Liver (tissue), 9 donors: ENCODE data around the gene DACH1. TPM values are rescaled to one million over a fixed set of nuclear protein-coding genes. Genes with fewer than 3 reads are reported as not detected.

Experiments
- DNase-seq: peaks from one replicate; pipeline ENCODE4 v3.0.0-alpha.2; 2017; ENCODE audit warnings: low spot score
- H3K27ac ChIP-seq, 2 donors: one replicate each; pipeline ENCODE4 v1.7.0; 2013; ENCODE audit warnings: inconsistent platforms in 2 of 2, low read length in 2 of 2, control low read depth in 1 of 2, low read depth in 1 of 2, mild to moderate bottlenecking in 1 of 2
- H3K27me3 ChIP-seq, 4 donors: one replicate each; pipeline versions ENCODE4 v1.6.1 to v1.7.0; 2013; ENCODE audit warnings: low read length in 3 of 4, inconsistent platforms in 1 of 4, mild to moderate bottlenecking in 1 of 4, moderate library complexity in 1 of 4; ENCODE audit not compliant: control insufficient read depth in 4 of 4, insufficient read depth in 4 of 4
- H3K36me3 ChIP-seq, 4 donors: one replicate each; pipeline versions ENCODE4 v1.6.1 to v1.7.0; 2013; ENCODE audit warnings: low read length in 3 of 4, mild to moderate bottlenecking in 3 of 4, low read depth in 1 of 4, moderate library complexity in 1 of 4; ENCODE audit not compliant: control insufficient read depth in 4 of 4, insufficient read depth in 3 of 4
- H3K4me1 ChIP-seq, 4 donors: one replicate each; pipeline versions ENCODE4 v1.6.1 to v1.7.0; 2013; ENCODE audit warnings: low read length in 3 of 4, mild to moderate bottlenecking in 3 of 4, moderate library complexity in 1 of 4; ENCODE audit not compliant: control insufficient read depth in 4 of 4, insufficient read depth in 4 of 4
- H3K4me3 ChIP-seq, 3 donors: one replicate each; pipeline versions ENCODE4 v1.6.1 to v1.7.0; 2013; ENCODE audit warnings: low read length in 3 of 3, control low read depth in 1 of 3, low read depth in 1 of 3, mild to moderate bottlenecking in 1 of 3
- H3K9ac ChIP-seq, 2 donors: one replicate each; pipeline ENCODE4 v1.7.0; 2013; ENCODE audit warnings: low read length in 2 of 2, mild to moderate bottlenecking in 2 of 2, moderate library complexity in 2 of 2, control low read depth in 1 of 2, low read depth in 1 of 2
- H3K9me3 ChIP-seq, 4 donors: one replicate each; pipeline versions ENCODE4 v1.6.1 to v1.7.0; 2013; ENCODE audit warnings: low read length in 3 of 4; ENCODE audit not compliant: control insufficient read depth in 4 of 4
- ATF3 ChIP-seq: IDR thresholded peaks from 2 replicates; pipeline ENCODE4 v1.6.1; 2016; ENCODE audit warnings: antibody characterized with exemption
- CTCF ChIP-seq: fragments of 150-350 bp; IDR thresholded peaks from 2 replicates; pipeline ENCODE4 v1.5.1; 2017; ENCODE audit warnings: improper control_type of control experiment, low read depth, low read length; ENCODE audit not compliant: missing input control
- EGR1 ChIP-seq, 2 donors: IDR thresholded peaks; 2 replicates each; pipeline ENCODE4 v1.6.1; 2016 to 2018; ENCODE audit warnings: antibody characterized with exemption in 2 of 2, low read depth in 2 of 2
- FOXA1 ChIP-seq: IDR thresholded peaks from 2 replicates; pipeline ENCODE4 v1.6.1; 2016; ENCODE audit warnings: antibody characterized with exemption
- FOXA2 ChIP-seq: IDR thresholded peaks from 2 replicates; pipeline ENCODE4 v1.6.1; 2016; ENCODE audit warnings: antibody characterized with exemption
- GABPA ChIP-seq, 2 donors: IDR thresholded peaks in 1 of 2; conservative IDR thresholded peaks in 1 of 2; 2 replicates each; pipeline ENCODE4 v1.6.1; 2016; ENCODE audit warnings: antibody characterized with exemption in 2 of 2, mild to moderate bottlenecking in 1 of 2, moderate library complexity in 1 of 2
- HNF4A ChIP-seq, 2 donors: conservative IDR thresholded peaks; 2 replicates each; pipeline ENCODE4 v1.6.1; 2016; ENCODE audit warnings: antibody characterized with exemption in 2 of 2, mild to moderate bottlenecking in 2 of 2
- HNF4G ChIP-seq: IDR thresholded peaks from 2 replicates; pipeline ENCODE4 v1.6.1; 2016; ENCODE audit warnings: antibody characterized with exemption
- JUND ChIP-seq, 2 donors: IDR thresholded peaks; 2 replicates each; pipeline ENCODE4 v1.6.1; 2016; ENCODE audit warnings: antibody characterized with exemption in 2 of 2
- MAX ChIP-seq: IDR thresholded peaks from 2 replicates; pipeline ENCODE4 v1.6.1; 2016; ENCODE audit warnings: antibody characterized with exemption
- NR2F2 ChIP-seq: IDR thresholded peaks from 2 replicates; pipeline ENCODE4 v1.6.1; 2016; ENCODE audit warnings: antibody characterized with exemption
- RAD21 ChIP-seq, 2 donors: IDR thresholded peaks; 2 replicates each; pipeline ENCODE4 v1.6.1; 2016; ENCODE audit warnings: antibody characterized with exemption in 2 of 2, mild to moderate bottlenecking in 2 of 2
- REST ChIP-seq: IDR thresholded peaks from 2 replicates; pipeline ENCODE4 v1.6.1; 2016; ENCODE audit warnings: antibody characterized with exemption, mild to moderate bottlenecking
- RXRA ChIP-seq, 2 donors: IDR thresholded peaks; 2 replicates each; pipeline ENCODE4 v1.6.1; 2017 to 2018; ENCODE audit warnings: antibody characterized with exemption in 2 of 2, mild to moderate bottlenecking in 1 of 2
- SP1 ChIP-seq: IDR thresholded peaks from 2 replicates; pipeline ENCODE4 v1.6.1; 2018; ENCODE audit warnings: antibody characterized with exemption, mild to moderate bottlenecking
- TAF1 ChIP-seq: conservative IDR thresholded peaks from 2 replicates; pipeline ENCODE4 v1.6.1; 2016; ENCODE audit warnings: antibody characterized with exemption, mild to moderate bottlenecking
- YY1 ChIP-seq: IDR thresholded peaks from 2 replicates; pipeline ENCODE4 v1.6.1; 2016; ENCODE audit warnings: antibody characterized with exemption, mild to moderate bottlenecking
- ZBTB33 ChIP-seq: IDR thresholded peaks from 2 replicates; pipeline ENCODE4 v1.6.1; 2016; ENCODE audit warnings: antibody characterized with exemption
- WGBS: extraction: QIAGEN DNeasy Blood & Tissue Kit; methylation state at CpG from one replicate; pipeline ENCODE4 v1.1.7; 2013; 5-methylcytosine and 5-hydroxymethylcytosine counted together
- polyA plus RNA-seq, 2 donors: library from polyadenylated mRNA; stranded (reverse) in 1 of 2; unstranded in 1 of 2; fragments of 200-250 nt in 1 of 2; fragments of >200 nt in 1 of 2; fragmentation: Nextera tagmentation in 1 of 2; extraction: Ambion mirVana in 1 of 2; gene quantifications; one replicate each; pipeline versions ENCODE4 v1.2.1 to v1.2.3, GENCODE V29; 2013 to 2015
- total RNA-seq, 2 donors: library from RNA; depleted of rRNA; stranded (reverse); fragments of >200 nt; gene quantifications; one replicate each; pipeline ENCODE4 v1.2.3, GENCODE V29; 2014
- donor health status: healthy.
- donor health status: healthy.
- donor health status: healthy.
- donor health status: healthy.
- donor health status: healthy.

DACH1 gene
- total and polyA plus RNA-seq, 4 donors, result 0.28 to 1.9 (median 0.77) TPM

GRCh38 chr13:71768881-71769280 lies 98.1 kb downstream of the DACH1 start:
- no peak for DNase-seq
- TF ChIP-seq GABPA (IDR thresholded peaks at IDR 0.05 in 1 of 2, conservative IDR thresholded peaks at IDR 0.05 in 1 of 2) (no peak), FOXA2 (no peak), RXRA (IDR thresholded peaks at IDR 0.05) (no peak), FOXA1 (no peak), REST (no peak), SP1 (no peak), NR2F2 (no peak), ATF3 (no peak), RAD21 (IDR thresholded peaks at IDR 0.05) (no peak), HNF4G (no peak), JUND (IDR thresholded peaks at IDR 0.05) (no peak)
- H3K27ac ChIP-seq, result no peak overlapping the region

GRCh38 chr13:71759651-71760511 lies 107.1 kb downstream of the DACH1 start:
- Histone ChIP-seq H3K4me1 (no peaks in the 10 kb centered on the region), H3K4me3 (no peak overlapping the region), H3K9me3 (no peaks in the 10 kb centered on the region), H3K36me3 (no peaks in the 10 kb centered on the region), H3K27ac (no peak overlapping the region), H3K9ac (no peak overlapping the region), H3K27me3 (no peaks in the 10 kb centered on the region)
- no peak for TF ChIP-seq ZBTB33
- no peak for TF ChIP-seq JUND (IDR thresholded peaks at IDR 0.05)
- no peak for TF ChIP-seq RAD21 (IDR thresholded peaks at IDR 0.05)
- no peak for TF ChIP-seq MAX
- TF ChIP-seq REST, result no peak
- TF ChIP-seq EGR1 (IDR thresholded peaks at IDR 0.05; ENCODE audit: low read depth in 2 of 2), result no peak
- TF ChIP-seq NR2F2, result no peak
- TF ChIP-seq HNF4A (conservative IDR thresholded peaks at IDR 0.05), result no peak
- no peak for TF ChIP-seq TAF1
- TF ChIP-seq FOXA1, result no peak
- TF ChIP-seq ATF3, result no peak
- no peak for TF ChIP-seq HNF4G
- no peak for TF ChIP-seq FOXA2
- TF ChIP-seq SP1, result no peak
- no peak for TF ChIP-seq YY1
- no peak for TF ChIP-seq RXRA (IDR thresholded peaks at IDR 0.05)
- no peak for TF ChIP-seq GABPA (IDR thresholded peaks at IDR 0.05 in 1 of 2, conservative IDR thresholded peaks at IDR 0.05 in 1 of 2)
- no peak for TF ChIP-seq CTCF
- DNase-seq, result no peak
- 45% methylated on average over 10 of the region's 10 CpGs for WGBS

More at GRCh38 chr13:71768881-71769280, 98.1 kb downstream of the DACH1 start:
- Histone ChIP-seq H3K4me1 (no peaks in the 10 kb centered on the region), H3K36me3 (no peaks in the 10 kb centered on the region), H3K27me3 (no peaks in the 10 kb centered on the region), H3K4me3 (no peak overlapping the region), H3K9me3 (no peaks in the 10 kb centered on the region), H3K9ac (no peak overlapping the region)
